ENCODE results near the gene PRRC2A.

PRRC2A gene
- 260 to 350 (median 267) reads per million in 3 experiments for total RNA-seq

DNA sequence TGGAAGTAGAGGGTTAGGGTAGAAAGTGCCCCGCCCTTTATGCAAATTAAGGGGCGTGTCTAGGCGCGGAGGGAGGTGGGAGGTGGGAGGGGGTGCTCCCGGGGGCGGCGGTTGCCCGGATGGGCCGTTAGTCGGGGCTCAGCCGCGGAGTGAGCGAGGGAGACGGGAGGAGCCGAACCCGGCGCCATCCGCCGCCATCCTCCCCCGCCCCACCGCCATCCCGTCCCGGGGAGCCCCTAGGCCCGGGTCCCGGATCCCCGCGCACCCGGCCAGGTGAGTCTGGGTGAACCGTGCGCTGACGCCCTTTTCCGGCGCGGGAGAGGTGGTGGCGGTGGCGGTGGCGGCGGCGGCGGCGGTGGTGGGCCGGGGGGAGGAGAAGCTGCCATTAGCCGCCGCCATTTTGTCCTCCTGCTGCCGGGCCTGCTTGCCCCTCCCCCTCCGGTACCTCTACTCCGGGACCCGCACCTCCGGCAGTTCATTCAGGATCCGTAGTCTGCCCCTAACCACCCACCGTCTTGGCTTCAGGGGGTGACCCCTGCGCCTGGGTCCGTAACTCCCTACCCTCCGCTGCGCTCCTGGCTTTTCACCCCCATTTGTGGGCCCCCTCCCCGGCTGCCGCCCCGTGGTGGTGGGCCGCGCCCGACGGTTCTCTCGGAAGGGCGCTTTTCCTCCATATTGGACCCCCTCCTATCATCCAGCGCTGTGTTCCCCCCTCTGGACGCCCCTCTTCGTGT, at the start of gene PRRC2A:
Gene PRRC2A, plus strand, starts transcription at position 130 of the 734 bp plus-strand sequence. CDS start 2,075 bp downstream, outside the sequence.
- DNase-seq: no peak

DNA sequence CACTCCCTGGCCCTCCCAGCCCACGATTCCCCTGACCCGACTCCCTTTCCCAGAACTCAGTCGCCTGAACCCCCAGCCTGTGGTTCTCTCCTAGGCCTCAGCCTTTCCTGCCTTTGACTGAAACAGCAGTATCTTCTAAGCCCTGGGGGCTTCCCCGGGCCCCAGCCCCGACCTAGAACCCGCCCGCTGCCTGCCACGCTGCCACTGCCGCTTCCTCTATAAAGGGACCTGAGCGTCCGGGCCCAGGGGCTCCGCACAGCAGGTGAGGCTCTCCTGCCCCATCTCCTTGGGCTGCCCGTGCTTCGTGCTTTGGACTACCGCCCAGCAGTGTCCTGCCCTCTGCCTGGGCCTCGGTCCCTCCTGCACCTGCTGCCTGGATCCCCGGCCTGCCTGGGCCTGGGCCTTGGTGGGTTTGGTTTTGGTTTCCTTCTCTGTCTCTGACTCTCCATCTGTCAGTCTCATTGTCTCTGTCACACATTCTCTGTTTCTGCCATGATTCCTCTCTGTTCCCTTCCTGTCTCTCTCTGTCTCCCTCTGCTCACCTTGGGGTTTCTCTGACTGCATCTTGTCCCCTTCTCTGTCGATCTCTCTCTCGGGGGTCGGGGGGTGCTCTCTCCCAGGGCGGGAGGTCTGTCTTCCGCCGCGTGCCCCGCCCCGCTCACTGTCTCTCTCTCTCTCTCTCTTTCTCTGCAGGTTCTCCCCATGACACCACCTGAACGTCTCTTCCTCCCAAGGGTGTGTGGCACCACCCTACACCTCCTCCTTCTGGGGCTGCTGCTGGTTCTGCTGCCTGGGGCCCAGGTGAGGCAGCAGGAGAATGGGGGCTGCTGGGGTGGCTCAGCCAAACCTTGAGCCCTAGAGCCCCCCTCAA, 48.2 kb upstream of the PRRC2A start, which contains the start of gene LTA:
Gene LTA, plus strand, starts transcription at position 249 of the 871 bp plus-strand sequence. Its CDS starts 454 bp downstream, at position 703.
- peak; percentile 80 for DNase-seq

DNA sequence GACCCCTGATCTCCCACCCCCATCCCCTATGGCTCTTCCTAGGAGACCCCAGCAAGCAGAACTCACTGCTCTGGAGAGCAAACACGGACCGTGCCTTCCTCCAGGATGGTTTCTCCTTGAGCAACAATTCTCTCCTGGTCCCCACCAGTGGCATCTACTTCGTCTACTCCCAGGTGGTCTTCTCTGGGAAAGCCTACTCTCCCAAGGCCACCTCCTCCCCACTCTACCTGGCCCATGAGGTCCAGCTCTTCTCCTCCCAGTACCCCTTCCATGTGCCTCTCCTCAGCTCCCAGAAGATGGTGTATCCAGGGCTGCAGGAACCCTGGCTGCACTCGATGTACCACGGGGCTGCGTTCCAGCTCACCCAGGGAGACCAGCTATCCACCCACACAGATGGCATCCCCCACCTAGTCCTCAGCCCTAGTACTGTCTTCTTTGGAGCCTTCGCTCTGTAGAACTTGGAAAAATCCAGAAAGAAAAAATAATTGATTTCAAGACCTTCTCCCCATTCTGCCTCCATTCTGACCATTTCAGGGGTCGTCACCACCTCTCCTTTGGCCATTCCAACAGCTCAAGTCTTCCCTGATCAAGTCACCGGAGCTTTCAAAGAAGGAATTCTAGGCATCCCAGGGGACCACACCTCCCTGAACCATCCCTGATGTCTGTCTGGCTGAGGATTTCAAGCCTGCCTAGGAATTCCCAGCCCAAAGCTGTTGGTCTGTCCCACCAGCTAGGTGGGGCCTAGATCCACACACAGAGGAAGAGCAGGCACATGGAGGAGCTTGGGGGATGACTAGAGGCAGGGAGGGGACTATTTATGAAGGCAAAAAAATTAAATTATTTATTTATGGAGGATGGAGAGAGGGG, 47.0 kb upstream of the PRRC2A start:
- DNase-seq: no peak

DNA sequence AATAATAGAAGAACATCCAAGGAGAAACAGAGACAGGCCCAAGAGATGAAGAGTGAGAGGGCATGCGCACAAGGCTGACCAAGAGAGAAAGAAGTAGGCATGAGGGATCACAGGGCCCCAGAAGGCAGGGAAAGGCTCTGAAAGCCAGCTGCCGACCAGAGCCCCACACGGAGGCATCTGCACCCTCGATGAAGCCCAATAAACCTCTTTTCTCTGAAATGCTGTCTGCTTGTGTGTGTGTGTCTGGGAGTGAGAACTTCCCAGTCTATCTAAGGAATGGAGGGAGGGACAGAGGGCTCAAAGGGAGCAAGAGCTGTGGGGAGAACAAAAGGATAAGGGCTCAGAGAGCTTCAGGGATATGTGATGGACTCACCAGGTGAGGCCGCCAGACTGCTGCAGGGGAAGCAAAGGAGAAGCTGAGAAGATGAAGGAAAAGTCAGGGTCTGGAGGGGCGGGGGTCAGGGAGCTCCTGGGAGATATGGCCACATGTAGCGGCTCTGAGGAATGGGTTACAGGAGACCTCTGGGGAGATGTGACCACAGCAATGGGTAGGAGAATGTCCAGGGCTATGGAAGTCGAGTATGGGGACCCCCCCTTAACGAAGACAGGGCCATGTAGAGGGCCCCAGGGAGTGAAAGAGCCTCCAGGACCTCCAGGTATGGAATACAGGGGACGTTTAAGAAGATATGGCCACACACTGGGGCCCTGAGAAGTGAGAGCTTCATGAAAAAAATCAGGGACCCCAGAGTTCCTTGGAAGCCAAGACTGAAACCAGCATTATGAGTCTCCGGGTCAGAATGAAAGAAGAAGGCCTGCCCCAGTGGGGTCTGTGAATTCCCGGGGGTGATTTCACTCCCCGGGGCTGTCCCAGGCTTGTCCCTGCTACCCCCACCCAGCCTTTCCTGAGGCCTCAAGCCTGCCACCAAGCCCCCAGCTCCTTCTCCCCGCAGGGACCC, 46.1 kb upstream of the PRRC2A start:
- no peak for DNase-seq

DNA sequence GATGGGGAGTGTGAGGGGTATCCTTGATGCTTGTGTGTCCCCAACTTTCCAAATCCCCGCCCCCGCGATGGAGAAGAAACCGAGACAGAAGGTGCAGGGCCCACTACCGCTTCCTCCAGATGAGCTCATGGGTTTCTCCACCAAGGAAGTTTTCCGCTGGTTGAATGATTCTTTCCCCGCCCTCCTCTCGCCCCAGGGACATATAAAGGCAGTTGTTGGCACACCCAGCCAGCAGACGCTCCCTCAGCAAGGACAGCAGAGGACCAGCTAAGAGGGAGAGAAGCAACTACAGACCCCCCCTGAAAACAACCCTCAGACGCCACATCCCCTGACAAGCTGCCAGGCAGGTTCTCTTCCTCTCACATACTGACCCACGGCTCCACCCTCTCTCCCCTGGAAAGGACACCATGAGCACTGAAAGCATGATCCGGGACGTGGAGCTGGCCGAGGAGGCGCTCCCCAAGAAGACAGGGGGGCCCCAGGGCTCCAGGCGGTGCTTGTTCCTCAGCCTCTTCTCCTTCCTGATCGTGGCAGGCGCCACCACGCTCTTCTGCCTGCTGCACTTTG, 45.1 kb upstream of the PRRC2A start, which contains the start of gene TNF:
Gene TNF, plus strand, starts transcription at position 231 of the 567 bp plus-strand sequence. Its CDS starts 177 bp downstream, at position 408.
- DNase-seq: peak; percentile 76

DNA sequence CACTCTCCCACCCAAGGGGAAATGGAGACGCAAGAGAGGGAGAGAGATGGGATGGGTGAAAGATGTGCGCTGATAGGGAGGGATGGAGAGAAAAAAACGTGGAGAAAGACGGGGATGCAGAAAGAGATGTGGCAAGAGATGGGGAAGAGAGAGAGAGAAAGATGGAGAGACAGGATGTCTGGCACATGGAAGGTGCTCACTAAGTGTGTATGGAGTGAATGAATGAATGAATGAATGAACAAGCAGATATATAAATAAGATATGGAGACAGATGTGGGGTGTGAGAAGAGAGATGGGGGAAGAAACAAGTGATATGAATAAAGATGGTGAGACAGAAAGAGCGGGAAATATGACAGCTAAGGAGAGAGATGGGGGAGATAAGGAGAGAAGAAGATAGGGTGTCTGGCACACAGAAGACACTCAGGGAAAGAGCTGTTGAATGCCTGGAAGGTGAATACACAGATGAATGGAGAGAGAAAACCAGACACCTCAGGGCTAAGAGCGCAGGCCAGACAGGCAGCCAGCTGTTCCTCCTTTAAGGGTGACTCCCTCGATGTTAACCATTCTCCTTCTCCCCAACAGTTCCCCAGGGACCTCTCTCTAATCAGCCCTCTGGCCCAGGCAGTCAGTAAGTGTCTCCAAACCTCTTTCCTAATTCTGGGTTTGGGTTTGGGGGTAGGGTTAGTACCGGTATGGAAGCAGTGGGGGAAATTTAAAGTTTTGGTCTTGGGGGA, 44.4 kb upstream of the PRRC2A start:
- no peak for DNase-seq

DNA sequence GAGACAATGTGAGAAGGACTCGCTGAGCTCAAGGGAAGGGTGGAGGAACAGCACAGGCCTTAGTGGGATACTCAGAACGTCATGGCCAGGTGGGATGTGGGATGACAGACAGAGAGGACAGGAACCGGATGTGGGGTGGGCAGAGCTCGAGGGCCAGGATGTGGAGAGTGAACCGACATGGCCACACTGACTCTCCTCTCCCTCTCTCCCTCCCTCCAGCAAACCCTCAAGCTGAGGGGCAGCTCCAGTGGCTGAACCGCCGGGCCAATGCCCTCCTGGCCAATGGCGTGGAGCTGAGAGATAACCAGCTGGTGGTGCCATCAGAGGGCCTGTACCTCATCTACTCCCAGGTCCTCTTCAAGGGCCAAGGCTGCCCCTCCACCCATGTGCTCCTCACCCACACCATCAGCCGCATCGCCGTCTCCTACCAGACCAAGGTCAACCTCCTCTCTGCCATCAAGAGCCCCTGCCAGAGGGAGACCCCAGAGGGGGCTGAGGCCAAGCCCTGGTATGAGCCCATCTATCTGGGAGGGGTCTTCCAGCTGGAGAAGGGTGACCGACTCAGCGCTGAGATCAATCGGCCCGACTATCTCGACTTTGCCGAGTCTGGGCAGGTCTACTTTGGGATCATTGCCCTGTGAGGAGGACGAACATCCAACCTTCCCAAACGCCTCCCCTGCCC, 43.5 kb upstream of the PRRC2A start:
- peak; percentile 49 for DNase-seq

DNA sequence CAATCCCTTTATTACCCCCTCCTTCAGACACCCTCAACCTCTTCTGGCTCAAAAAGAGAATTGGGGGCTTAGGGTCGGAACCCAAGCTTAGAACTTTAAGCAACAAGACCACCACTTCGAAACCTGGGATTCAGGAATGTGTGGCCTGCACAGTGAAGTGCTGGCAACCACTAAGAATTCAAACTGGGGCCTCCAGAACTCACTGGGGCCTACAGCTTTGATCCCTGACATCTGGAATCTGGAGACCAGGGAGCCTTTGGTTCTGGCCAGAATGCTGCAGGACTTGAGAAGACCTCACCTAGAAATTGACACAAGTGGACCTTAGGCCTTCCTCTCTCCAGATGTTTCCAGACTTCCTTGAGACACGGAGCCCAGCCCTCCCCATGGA, 42.9 kb upstream of the PRRC2A start:
- DNase-seq: no peak

DNA sequence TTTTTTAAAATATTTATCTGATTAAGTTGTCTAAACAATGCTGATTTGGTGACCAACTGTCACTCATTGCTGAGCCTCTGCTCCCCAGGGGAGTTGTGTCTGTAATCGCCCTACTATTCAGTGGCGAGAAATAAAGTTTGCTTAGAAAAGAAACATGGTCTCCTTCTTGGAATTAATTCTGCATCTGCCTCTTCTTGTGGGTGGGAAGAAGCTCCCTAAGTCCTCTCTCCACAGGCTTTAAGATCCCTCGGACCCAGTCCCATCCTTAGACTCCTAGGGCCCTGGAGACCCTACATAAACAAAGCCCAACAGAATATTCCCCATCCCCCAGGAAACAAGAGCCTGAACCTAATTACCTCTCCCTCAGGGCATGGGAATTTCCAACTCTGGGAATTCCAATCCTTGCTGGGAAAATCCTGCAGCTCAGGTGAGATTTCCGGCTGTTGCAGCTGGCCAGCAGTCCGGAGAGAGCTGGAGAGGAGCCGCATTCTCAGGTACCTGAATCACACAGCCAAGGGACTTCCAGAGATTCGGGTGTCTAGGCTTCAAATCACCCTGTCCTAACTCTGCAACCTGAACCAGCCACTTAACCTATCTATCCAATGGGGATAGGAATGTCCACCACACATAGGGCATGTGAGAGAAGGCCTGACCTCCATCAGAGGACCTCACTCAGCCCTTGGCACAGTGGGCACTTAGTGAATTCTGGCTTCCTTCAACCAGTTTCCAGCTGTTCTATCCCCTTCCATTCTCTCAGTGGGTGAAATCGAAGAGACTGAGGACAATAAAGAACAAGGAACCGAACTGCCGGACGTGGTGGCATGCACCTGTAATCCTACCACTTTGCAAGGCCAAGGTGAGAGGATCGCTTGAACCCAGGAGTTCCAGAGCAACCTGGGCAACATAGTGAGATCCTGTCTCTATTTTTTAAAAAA, 42.1 kb upstream of the PRRC2A start:
- no peak for DNase-seq

DNA sequence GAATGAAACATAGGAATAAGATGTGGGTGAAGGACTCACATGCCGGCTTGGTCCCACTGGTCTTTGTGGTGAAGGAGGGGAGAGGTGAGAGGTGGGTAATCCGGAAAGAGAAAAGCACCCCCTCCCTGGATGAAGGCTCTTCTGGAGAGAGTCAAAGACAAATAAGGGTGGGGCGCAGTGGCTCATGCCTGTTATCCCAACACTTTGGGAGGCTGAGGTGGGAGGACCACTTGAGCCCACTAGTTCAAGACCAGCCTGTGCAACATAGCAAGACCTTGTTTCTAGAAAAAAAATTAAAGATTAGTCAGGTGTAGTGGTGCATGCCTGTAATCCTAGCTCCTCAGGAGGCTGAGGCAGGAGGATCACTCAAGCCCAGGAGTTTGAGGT, 41.4 kb upstream of the PRRC2A start:
- no peak for DNase-seq

DNA sequence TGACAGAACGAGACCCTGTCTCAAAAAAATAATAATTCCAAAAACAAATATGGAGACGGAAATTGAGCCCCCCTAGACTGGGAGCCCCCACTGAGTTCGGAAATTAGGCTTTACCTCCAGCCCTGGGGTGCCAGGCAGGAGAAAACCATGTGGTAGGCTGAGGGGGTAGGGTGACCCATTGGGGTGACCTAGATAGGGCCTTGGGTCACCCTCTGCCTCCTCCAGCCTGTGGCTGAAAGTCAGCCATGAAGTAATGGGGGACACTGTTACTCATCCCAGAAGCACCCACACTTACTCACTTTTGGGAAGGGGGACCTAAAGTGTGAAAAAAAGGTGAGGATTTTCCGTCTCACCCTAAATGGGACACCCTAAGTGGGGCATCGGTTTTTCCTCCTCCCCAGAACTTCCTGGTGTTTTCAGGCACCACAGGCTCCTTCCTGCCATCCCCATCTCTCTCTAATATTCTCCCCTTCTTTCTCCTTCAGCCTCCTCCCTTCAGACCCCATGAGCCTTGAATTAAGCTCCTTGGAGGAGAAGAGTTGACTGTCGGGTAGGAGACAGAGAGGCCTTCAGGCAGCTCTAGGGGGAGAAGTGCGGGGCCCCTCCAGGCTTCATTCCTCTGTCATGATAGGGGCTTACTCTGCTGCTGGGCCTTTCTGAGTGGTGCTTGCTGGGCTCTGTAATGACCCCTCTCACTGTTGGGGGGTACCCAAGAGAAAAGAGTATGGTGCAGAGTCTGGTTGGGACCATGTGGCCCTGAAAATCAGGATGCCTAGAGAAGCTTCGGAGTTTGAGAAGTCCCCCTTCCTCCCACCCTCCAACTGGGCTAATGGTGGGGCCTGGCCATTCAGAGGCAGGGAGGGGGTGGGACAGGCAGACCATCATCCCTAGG, 40.7 kb upstream of the PRRC2A start:
- no peak for DNase-seq

DNA sequence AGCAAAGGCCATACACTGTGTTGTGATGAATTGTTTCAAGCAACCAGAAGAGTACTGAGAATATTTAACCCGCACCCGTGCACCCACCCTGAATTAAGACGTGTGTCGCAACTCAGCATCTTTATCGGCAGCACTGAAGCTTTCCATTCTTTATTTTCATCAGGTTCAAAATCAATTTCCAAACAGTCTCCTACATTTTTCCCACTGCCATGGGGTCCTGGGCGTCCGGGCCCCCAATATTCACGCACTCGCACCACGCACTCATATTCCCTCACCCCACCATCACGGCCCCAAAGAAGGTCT, 40.1 kb upstream of the PRRC2A start:
- no peak for DNase-seq

DNA sequence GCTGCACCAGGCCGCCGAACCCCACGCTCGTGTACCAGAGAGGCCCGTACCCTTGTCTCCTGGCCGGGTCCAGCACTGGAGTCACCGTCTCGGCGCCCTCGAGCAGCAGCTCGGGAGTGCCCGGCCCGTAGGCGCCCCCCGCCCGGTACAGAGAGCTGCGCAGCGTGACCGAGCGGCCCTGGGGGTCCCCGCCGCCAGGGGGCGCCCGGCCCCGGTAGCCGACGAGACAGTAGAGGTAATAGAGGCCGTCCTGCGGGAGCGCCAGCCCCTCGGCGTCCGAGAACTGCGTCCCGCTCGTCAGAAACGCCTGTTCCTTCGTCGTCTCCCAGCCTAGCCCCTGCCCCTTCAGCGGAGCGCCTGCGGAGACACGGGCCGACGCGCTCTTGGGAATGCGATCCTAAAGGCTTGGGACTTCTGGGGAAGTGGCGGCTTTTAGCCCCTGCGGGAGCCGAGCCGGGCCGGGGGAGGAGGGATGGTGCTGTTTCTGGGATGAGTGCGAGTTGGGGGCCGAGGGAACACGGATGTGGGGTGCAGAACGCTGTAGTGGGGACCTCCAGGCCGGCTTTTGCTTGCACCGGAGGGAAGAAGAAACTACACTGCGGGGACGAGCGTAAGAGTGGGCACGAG, 39.6 kb upstream of the PRRC2A start:
- DNase-seq: peak; percentile 81

DNA sequence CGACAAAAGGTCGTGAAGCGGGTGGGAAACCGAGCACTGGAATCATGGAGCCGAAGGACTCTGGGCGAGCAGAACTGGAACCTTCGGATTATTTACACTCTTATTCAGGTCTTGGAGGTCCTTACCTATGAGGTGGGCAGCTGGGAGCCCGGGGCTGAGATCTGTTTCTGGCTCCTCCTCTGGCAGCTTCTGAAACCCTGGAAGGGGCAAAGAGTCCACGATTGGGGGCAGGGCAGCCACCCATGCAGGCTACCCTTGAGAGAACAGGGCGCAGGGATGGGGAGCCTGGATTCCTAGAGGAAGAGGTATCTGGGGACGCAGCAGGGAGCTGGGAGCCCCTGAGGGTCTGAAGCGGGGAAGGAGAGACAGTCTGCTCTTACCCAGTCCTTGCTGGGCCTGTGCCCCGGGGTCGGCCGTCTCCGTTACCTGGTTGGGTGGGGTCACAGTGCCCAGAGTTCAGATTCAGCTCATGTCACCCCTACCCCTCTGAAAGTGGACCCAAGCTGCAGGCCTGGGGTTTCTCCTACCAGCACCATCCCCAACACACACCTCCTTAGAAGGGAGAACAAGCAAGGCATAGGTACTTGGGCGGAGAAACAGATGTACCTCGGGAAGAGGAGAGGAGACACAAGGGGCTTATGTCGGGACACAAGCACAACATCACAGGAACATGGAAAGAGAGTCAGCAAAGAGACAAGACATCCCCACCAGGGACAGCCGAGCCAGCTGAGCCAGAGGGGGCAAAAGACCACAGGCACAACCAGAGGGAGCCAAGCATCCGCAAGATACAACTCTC, 38.9 kb upstream of the PRRC2A start:
- DNase-seq: no peak

DNA sequence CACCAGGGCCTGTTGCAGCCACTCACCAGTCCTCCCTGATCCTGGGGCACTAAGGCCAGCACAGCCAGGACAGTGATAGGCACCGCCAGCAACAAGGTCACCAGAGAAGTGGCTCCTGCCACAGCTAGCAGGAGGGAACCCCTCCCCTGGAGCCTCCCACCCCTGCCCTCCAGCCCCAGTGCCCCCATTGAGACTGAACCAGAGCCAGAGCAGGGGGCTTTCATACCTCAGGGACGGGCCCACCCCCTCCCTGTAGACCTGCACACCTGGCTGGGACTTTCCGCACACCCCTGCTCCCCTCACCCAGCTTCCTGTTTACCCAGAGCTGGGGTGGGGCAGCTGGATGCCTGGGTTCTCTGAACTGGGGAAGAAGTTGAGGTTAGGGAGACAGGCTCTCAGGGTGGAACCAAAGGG, 38.3 kb upstream of the PRRC2A start, which contains the start of gene LTB:
Gene LTB, minus strand, starts transcription at position 195 of the 414 bp plus-strand sequence. Its CDS starts 7 bp downstream, at position 188.
- peak; percentile 74 for DNase-seq

DNA sequence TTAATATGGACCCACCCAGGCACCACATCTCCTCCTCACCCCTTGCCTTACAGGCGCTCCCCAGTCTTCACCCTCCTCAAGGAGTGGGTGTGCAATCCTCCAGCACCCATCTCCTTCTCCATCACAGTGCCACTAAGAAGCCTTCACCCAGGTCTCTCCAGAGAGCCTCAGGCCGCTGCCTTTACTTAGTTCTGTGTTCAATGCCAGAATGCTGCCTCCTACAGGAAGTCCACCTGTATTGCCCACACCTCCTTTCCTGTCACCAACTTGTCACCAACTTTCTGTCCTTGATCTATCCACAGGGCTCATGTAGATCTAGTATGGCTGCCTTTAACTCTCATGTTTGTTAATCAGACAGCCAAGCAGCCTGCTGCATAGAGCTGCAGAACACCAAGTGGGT, 35.0 kb upstream of the PRRC2A start:
- peak; percentile 57 for DNase-seq
